HG03521 (cell line): ENCODE results near the gene CATSPER4.

Source experiments
- ATAC-seq: cut with Tn5 transposase; IDR thresholded peaks from one replicate; pipeline ENCODE4 v1.9.1; 2021; ENCODE audit warnings: mild to moderate bottlenecking, moderate library complexity; ENCODE audit not compliant: unreplicated experiment

Gene CATSPER4

DNA sequence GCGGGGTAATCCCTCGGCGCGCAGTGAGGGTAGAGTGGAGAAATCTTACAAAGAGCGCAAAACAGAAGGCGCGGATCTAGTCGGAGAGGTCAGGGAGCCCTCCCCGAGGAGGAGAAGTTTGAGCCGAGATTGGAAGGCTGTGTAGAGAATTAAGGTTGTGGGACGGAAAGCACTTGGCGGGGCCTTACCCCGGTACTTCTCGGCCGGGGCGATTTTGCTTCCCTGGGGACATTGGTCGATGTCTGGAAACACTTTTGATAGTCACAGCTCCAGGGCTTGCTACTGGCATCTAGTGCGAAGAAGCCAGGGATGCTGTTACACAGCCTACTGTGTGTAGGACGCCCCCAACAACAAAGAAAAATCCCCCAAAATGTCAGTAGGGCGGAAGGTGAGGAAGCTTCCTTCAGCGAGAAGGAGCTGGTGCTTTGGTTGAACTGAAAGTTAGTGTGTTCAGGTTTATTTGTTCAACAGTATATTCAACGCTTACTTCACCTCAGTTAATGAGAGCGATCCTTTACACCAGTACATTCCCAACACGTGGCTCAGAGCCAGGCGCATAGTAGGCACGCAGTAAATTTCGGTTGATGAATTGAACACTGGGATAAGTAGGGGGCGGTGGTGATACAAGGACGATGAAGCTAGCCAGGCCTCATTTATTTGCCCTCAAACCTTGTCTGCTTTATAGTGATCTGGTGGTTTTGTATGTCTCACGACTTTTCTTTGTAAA is 44.4 kb downstream of the CATSPER4 start:
- no peak for ATAC-seq

DNA sequence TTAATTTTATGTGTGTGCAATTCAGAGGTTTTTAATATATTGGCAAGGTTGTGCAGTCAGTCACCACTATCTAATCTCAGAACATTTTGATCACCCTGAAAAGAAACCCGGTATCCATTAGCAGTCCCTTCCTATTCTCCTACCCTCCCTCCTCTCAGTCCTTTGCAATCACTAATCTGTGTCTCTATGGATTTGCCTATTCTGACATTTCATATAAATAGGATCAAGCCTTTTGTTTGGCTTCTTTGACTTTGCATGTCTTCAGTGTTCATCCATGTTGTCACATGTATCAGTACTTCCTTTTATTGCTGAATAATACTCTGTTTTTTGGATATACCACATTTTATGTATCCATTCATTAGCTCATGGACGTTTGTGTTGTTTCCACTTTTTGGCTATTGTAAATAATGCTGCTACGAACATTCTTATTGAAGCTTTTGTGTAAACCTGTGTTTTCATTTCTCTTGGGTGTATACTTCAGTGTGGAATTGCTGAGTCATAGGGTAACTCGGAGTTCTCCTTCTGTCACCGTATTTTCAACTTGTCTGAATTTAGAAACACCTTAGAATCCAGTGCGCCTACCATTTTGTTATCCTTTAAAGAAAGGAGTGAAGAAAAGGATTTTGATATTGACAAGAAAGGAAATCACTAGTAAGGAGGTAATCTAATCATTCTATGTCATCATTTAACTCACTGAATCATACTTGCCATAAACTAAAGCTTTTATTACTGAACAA is 47.0 kb downstream of the CATSPER4 start:
- ATAC-seq: no peak

DNA sequence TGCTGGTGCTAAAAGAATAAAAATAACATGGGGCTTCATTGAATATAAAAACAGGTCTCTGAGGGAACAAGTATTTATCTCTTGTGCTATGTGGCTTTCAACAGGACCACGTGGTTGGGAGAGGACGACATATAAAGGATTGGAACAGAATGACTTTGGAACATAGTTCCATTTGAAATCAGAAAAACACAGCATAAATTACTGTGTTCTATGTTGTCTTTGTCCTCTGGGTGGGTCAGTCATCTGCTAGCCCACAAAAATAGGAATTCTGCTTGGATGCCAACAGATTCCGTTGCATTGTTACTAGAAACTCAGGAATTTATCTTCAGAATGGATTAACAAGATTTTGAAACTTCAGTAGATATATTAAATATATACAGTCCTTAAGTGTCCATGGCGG is 49.5 kb downstream of the CATSPER4 start:
- ATAC-seq: no peak
